ENCODE data around the gene OR10K2.

GRCh38 chr1:158390331-158390730 is 35.7 kb downstream of the OR10K2 start:
- no peak for TF ChIP-seq POLR2AphosphoS5 (IDR thresholded peaks at IDR 0.05; ENCODE audit: insufficient read depth in 1 of 2, low read depth in 1 of 2)
- TF ChIP-seq, protein P1, sequence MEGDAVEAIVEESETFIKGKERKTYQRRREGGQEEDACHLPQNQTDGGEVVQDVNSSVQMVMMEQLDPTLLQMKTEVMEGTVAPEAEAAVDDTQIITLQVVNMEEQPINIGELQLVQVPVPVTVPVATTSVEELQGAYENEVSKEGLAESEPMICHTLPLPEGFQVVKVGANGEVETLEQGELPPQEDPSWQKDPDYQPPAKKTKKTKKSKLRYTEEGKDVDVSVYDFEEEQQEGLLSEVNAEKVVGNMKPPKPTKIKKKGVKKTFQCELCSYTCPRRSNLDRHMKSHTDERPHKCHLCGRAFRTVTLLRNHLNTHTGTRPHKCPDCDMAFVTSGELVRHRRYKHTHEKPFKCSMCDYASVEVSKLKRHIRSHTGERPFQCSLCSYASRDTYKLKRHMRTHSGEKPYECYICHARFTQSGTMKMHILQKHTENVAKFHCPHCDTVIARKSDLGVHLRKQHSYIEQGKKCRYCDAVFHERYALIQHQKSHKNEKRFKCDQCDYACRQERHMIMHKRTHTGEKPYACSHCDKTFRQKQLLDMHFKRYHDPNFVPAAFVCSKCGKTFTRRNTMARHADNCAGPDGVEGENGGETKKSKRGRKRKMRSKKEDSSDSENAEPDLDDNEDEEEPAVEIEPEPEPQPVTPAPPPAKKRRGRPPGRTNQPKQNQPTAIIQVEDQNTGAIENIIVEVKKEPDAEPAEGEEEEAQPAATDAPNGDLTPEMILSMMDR (IDR thresholded peaks at IDR 0.05): no peak

All from vagina (tissue), 2 donors.